ENCODE data around the gene LDLRAD4.

The LDLRAD4 gene

GRCh38 chr18:13423352-13423751 lies 204.8 kb downstream of the LDLRAD4 start:
- H3K79me1 ChIP-seq (ENCODE audit: low read depth, low read length): no peaks in the 10 kb centered on the region
- no peak overlapping the region for H2BK15ac ChIP-seq (ENCODE audit: low read length)

GRCh38 chr18:13424363-13424762 lies 205.8 kb downstream of the LDLRAD4 start:
- H3K18ac ChIP-seq (ENCODE audit: low read length): no peak overlapping the region
- no peak overlapping the region for H3K4me3 ChIP-seq (ENCODE audit: low read length in 2 of 2)
- H2BK5ac ChIP-seq (ENCODE audit: low read length): no peak overlapping the region
- no peak overlapping the region for H2BK15ac ChIP-seq (ENCODE audit: low read length)
- no peak overlapping the region for H2AK5ac ChIP-seq (ENCODE audit: low read depth, low read length)
- H3K14ac ChIP-seq (ENCODE audit: low read length): no peak overlapping the region
- no peaks in the 10 kb centered on the region for H3K79me1 ChIP-seq (ENCODE audit: low read depth, low read length)
- no CpG with 5 or more reads among the region's 7 CpGs for WGBS, 2 donors (ENCODE audit: extremely low coverage in 2 of 2, insufficient read length in 2 of 2, insufficient replicate concordance in 1 of 2)
- no peak overlapping the region for H3K27ac ChIP-seq (replicated peaks; ENCODE audit: low read length)
- no peaks in the 10 kb centered on the region for H3K36me3 ChIP-seq (replicated peaks in 1 of 2; ENCODE audit: control insufficient read depth in 2 of 2, insufficient read depth in 2 of 2, low read length in 2 of 2)
- H3K9ac ChIP-seq (ENCODE audit: low read depth, low read length, poor library complexity): no peak overlapping the region
- DNase-seq (ENCODE audit: low spot score): no peak
- H3K9me3 ChIP-seq (replicated peaks in 1 of 2; ENCODE audit: control insufficient read depth in 2 of 2, insufficient read depth in 1 of 2, low read depth in 1 of 2, low read length in 2 of 2): peaks cover 0 to 2% of the 10 kb centered on the region in 2 donors
- H3K4ac ChIP-seq (ENCODE audit: low read length): no peak overlapping the region
- no peak overlapping the region for H2AFZ ChIP-seq (ENCODE audit: low read length)
- H4K8ac ChIP-seq (ENCODE audit: low read depth, low read length): no peak overlapping the region
- H2BK120ac ChIP-seq (ENCODE audit: low read depth, low read length): no peak overlapping the region
- H4K91ac ChIP-seq (ENCODE audit: low read depth, low read length, poor library complexity): no peak overlapping the region
- H2BK12ac ChIP-seq (ENCODE audit: low read length): no peak overlapping the region
- H3K4me2 ChIP-seq (ENCODE audit: insufficient read depth, low read length, poor library complexity, severe bottlenecking): no peak overlapping the region
- no peak overlapping the region for H3K23ac ChIP-seq (ENCODE audit: low read depth, low read length, poor library complexity)
- H3K27me3 ChIP-seq (ENCODE audit: control insufficient read depth in 3 of 3, insufficient read depth in 3 of 3, low read depth in 1 of 3, low read length in 3 of 3): no peaks in the 10 kb centered on the region
- peaks cover 0 to 6% of the 10 kb centered on the region in 2 donors for H3K4me1 ChIP-seq (ENCODE audit: control insufficient read depth in 2 of 2, insufficient read depth in 1 of 2, low read depth in 1 of 2, low read length in 2 of 2)

More at GRCh38 chr18:13423352-13423751, 204.8 kb downstream of the LDLRAD4 start:
- H4K91ac ChIP-seq (ENCODE audit: low read depth, low read length, poor library complexity): no peak overlapping the region
- no peak overlapping the region for H4K8ac ChIP-seq (ENCODE audit: low read depth, low read length)
- no peak overlapping the region for H2AK5ac ChIP-seq (ENCODE audit: low read depth, low read length)
- no peaks in the 10 kb centered on the region for H3K27me3 ChIP-seq (ENCODE audit: control insufficient read depth in 3 of 3, insufficient read depth in 3 of 3, low read depth in 1 of 3, low read length in 3 of 3)
- no peaks in the 10 kb centered on the region for H3K36me3 ChIP-seq (replicated peaks in 1 of 2; ENCODE audit: control insufficient read depth in 2 of 2, insufficient read depth in 2 of 2, low read length in 2 of 2)
- H2AFZ ChIP-seq (ENCODE audit: low read length): no peak overlapping the region
- H3K4ac ChIP-seq (ENCODE audit: low read length): no peak overlapping the region
- H3K27ac ChIP-seq (replicated peaks; ENCODE audit: low read length): no peak overlapping the region
- H2BK120ac ChIP-seq (ENCODE audit: low read depth, low read length): no peak overlapping the region
- peaks cover 0 to 6% of the 10 kb centered on the region in 2 donors for H3K4me1 ChIP-seq (ENCODE audit: control insufficient read depth in 2 of 2, insufficient read depth in 1 of 2, low read depth in 1 of 2, low read length in 2 of 2)
- no peak overlapping the region for H3K14ac ChIP-seq (ENCODE audit: low read length)
- H3K4me2 ChIP-seq (ENCODE audit: insufficient read depth, low read length, poor library complexity, severe bottlenecking): no peak overlapping the region
- H3K4me3 ChIP-seq (ENCODE audit: low read length in 2 of 2): no peak overlapping the region
- H3K23ac ChIP-seq (ENCODE audit: low read depth, low read length, poor library complexity): no peak overlapping the region
- H3K18ac ChIP-seq (ENCODE audit: low read length): no peak overlapping the region
- H2BK12ac ChIP-seq (ENCODE audit: low read length): no peak overlapping the region
- DNase-seq (ENCODE audit: low spot score): no peak
- no peak overlapping the region for H3K9ac ChIP-seq (ENCODE audit: low read depth, low read length, poor library complexity)
- H3K9me3 ChIP-seq (replicated peaks in 1 of 2; ENCODE audit: control insufficient read depth in 2 of 2, insufficient read depth in 1 of 2, low read depth in 1 of 2, low read length in 2 of 2): peaks cover 0 to 2% of the 10 kb centered on the region in 2 donors
- H2BK5ac ChIP-seq (ENCODE audit: low read length): no peak overlapping the region
- WGBS, 2 donors (ENCODE audit: extremely low coverage in 2 of 2, insufficient read length in 2 of 2, insufficient replicate concordance in 1 of 2): no CpG with 5 or more reads among the region's 9 CpGs

DNA sequence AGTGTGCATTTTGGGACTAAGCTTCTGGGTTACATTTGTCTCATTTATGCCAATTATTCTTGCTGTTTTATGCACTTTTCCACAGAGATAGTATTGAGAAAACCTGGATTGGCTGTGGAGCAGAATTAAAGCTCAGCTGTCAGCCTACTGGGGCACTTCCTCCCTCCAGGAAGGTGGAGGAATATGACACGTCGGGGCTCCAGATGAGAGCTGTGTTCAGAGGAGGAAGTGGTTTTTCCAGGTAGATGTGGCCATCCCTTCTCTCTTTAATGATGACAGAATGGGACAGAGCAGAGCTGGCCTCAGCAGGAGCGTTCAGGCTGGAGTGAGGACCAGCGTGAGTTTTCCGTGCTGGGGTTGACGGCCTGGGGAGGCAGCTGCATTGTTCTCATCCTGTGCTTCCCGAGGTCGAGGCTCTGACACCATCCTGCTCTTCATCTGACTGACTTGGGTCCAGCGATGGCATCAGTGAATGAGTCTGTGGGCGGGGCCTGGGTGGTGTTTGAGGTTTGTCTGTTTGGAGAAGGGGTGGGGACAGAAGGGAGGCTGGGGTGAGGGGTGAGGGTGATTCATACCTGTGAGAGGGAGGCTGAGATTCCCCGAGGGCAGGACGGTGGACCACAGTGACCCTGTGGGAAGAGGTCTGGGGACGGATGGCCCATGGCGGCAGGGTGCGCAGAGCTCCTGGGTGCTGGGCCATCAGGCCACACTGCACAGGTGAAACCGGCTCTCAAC lies 207.0 kb downstream of the LDLRAD4 start:
- Histone ChIP-seq H3K4me2 (ENCODE audit: insufficient read depth, low read length, poor library complexity, severe bottlenecking) (no peak overlapping the region), H3K14ac (ENCODE audit: low read length) (no peak overlapping the region), H4K8ac (ENCODE audit: low read depth, low read length) (no peak overlapping the region), H2AFZ (ENCODE audit: low read length) (no peak overlapping the region), H3K4me3 (ENCODE audit: low read length in 2 of 2) (no peak overlapping the region), H3K27me3 (ENCODE audit: control insufficient read depth in 3 of 3, insufficient read depth in 3 of 3, low read depth in 1 of 3, low read length in 3 of 3) (no peaks in the 10 kb centered on the region), H2BK5ac (ENCODE audit: low read length) (no peak overlapping the region), H4K91ac (ENCODE audit: low read depth, low read length, poor library complexity) (no peak overlapping the region), H3K18ac (ENCODE audit: low read length) (no peak overlapping the region), H2BK15ac (ENCODE audit: low read length) (no peak overlapping the region), H3K4ac (ENCODE audit: low read length) (no peak overlapping the region), H3K36me3 (replicated peaks in 1 of 2; ENCODE audit: control insufficient read depth in 2 of 2, insufficient read depth in 2 of 2, low read length in 2 of 2) (no peaks in the 10 kb centered on the region), H3K9me3 (replicated peaks in 1 of 2; ENCODE audit: control insufficient read depth in 2 of 2, insufficient read depth in 1 of 2, low read depth in 1 of 2, low read length in 2 of 2) (peaks cover 0 to 2% of the 10 kb centered on the region in 2 donors), H2BK12ac (ENCODE audit: low read length) (no peak overlapping the region), H3K9ac (ENCODE audit: low read depth, low read length, poor library complexity) (no peak overlapping the region), H2BK120ac (ENCODE audit: low read depth, low read length) (no peak overlapping the region), H3K4me1 (ENCODE audit: control insufficient read depth in 2 of 2, insufficient read depth in 1 of 2, low read depth in 1 of 2, low read length in 2 of 2) (peaks cover 0 to 6% of the 10 kb centered on the region in 2 donors), H2AK5ac (ENCODE audit: low read depth, low read length) (no peak overlapping the region), H3K27ac (replicated peaks; ENCODE audit: low read length) (no peak overlapping the region), H3K23ac (ENCODE audit: low read depth, low read length, poor library complexity) (no peak overlapping the region), H3K79me1 (ENCODE audit: low read depth, low read length) (no peaks in the 10 kb centered on the region)
- WGBS, 2 donors (ENCODE audit: extremely low coverage in 2 of 2, insufficient read length in 2 of 2, insufficient replicate concordance in 1 of 2): no CpG with 5 or more reads among the region's 16 CpGs
- no peak for DNase-seq (ENCODE audit: low spot score)

- Histone ChIP-seq H3K36me3 (replicated peaks in 1 of 2; ENCODE audit: control insufficient read depth in 2 of 2, insufficient read depth in 2 of 2, low read length in 2 of 2) (no peaks in the 10 kb centered on the region), H3K14ac (ENCODE audit: low read length) (no peak overlapping the region), H2BK15ac (ENCODE audit: low read length) (no peak overlapping the region), H3K18ac (ENCODE audit: low read length) (no peak overlapping the region), H3K9ac (ENCODE audit: low read depth, low read length, poor library complexity) (no peak overlapping the region), H3K27me3 (ENCODE audit: control insufficient read depth in 3 of 3, insufficient read depth in 3 of 3, low read depth in 1 of 3, low read length in 3 of 3) (no peaks in the 10 kb centered on the region), H3K9me3 (replicated peaks in 1 of 2; ENCODE audit: control insufficient read depth in 2 of 2, insufficient read depth in 1 of 2, low read depth in 1 of 2, low read length in 2 of 2) (peaks cover 0 to 2% of the 10 kb centered on the region in 2 donors), H3K4me1 (ENCODE audit: control insufficient read depth in 2 of 2, insufficient read depth in 1 of 2, low read depth in 1 of 2, low read length in 2 of 2) (peaks cover 0 to 6% of the 10 kb centered on the region in 2 donors), H2BK120ac (ENCODE audit: low read depth, low read length) (no peak overlapping the region), H3K79me1 (ENCODE audit: low read depth, low read length) (no peaks in the 10 kb centered on the region), H4K91ac (ENCODE audit: low read depth, low read length, poor library complexity) (no peak overlapping the region), H2AFZ (ENCODE audit: low read length) (no peak overlapping the region), H2BK12ac (ENCODE audit: low read length) (no peak overlapping the region), H3K4me3 (ENCODE audit: low read length in 2 of 2) (no peak overlapping the region), H3K4ac (ENCODE audit: low read length) (no peak overlapping the region), H3K4me2 (ENCODE audit: insufficient read depth, low read length, poor library complexity, severe bottlenecking) (no peak overlapping the region), H3K23ac (ENCODE audit: low read depth, low read length, poor library complexity) (no peak overlapping the region), H2AK5ac (ENCODE audit: low read depth, low read length) (no peak overlapping the region), H2BK5ac (ENCODE audit: low read length) (no peak overlapping the region), H3K27ac (replicated peaks; ENCODE audit: low read length) (no peak overlapping the region), H4K8ac (ENCODE audit: low read depth, low read length) (no peak overlapping the region)
- DNase-seq (ENCODE audit: low spot score): no peak
- no CpG with 5 or more reads among the region's 3 CpGs for WGBS, 2 donors (ENCODE audit: extremely low coverage in 2 of 2, insufficient read length in 2 of 2, insufficient replicate concordance in 1 of 2)
These were observed 208.8 kb downstream of the LDLRAD4 start for GRCh38 chr18:13427354-13427753.
